HK-2 (cell line): ENCODE results near the gene NELL1.

Source experiments
- DNase-seq: peaks from one replicate; pipeline ENCODE4 v3.0.0-alpha.2; 2018; ENCODE audit not compliant: unreplicated experiment

NELL1 gene

GRCh38 chr11:21564833-21565682 is 895.7 kb downstream of the NELL1 start:
- DNase-seq, result no peak

- DNase-seq, result no peak
These were observed 897.2 kb downstream of the NELL1 start for GRCh38 chr11:21566521-21567117.

DNA sequence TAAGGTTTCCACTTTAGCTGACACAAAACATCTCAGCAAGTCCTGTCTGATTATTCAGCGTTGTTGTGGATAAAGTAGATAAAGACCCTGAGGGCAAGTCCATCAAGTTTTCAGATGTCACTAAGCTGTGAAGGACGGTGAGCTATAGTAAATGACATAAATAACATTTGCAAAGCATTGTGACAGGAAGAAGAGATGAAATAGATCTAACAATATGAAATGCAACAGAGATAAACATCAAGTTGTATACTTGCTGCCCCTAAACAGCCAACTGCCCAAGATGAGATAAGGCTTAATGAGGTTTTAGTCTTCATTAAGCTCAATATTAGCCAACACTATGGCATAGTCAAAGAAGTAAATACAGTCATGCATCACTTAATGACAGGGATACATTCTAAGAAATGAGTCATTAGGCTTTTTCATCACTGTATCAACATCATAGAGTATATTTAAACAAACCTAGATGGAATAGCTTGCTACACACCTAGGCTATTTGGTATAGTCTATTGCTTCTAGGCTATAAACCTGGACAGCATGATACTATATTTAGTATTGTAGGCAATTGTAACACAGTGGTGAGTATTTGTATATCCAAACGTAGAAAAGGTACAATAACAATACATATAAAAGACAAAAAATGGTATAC is 898.4 kb downstream of the NELL1 start:
- no peak for DNase-seq

DNA sequence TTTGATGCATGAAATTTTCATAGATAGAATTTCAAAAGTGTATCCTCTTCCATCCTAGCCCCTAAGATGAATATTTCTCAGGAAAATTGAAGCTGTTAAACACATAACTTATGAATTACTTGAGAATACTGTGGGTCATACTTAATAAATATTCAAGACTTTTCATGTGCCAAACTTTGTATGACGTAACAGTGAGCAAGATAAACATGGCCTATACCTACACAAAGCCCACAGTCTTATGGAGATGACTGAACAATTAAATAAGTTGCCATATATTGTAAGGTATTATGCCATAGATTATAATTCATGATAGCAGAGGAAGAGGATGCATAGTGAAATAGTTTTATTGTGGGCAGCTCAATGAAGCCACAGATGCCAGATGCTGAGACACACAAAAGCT is 902.8 kb downstream of the NELL1 start:
- DNase-seq, result no peak

DNA sequence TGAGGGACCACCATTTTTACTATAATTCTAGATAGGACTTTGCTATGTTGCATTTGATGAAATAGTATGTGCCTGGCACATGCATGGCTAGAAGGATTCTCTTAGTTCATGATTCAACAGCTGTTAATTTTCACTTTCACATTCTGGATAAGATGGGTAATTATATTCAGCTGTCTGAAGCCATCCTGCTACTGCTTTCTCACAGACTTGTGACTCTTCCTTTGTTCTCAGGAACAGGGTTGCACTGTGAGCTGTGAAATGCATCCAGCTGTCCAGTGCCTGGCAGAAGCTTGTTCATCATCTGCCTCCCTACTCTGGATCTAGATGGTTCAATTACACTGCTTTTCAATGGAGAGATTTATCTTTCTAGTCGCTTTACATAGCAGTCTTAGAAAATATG is 913.4 kb downstream of the NELL1 start:
- DNase-seq, result no peak

- DNase-seq, result no peak
These were observed 919.4 kb downstream of the NELL1 start for GRCh38 chr11:21588754-21589153.

DNA sequence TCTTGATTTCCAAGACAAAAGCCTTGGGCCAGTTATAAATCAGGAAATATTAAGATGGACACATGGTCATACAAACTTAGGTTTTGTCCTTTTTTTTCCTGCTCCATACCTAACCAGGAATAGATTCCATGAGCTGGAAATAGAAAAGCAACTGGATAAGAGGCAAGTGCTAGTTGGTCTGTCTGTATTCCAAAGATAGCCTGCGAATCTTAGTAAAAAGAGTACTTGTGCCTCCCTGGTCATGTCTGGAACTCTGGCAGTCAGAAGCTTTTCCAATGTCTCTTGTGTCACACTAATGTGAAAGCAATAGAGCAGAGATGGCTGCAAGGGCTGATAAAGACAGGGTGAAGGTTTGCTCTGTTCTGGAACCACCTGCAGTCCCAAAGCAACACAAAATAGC is 933.3 kb downstream of the NELL1 start:
- DNase-seq, result no peak

DNA sequence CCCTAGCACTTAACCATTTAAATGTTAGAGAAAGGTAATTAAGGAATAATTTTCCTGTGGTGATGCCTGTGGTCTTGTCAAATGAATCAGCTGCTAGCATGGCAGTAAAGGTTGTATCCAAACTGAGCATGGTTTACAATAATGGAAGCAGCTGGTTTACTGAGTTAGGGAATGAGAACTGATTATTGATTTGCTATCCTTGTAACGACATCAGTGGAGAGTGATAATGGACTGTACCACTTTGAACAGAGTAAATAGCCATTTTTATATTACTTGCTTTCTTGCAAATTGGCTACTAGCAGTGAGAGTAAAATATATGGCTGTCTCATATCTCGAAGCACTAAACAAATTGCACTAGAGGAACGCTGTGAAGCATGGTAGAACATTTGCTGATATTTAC is 934.5 kb downstream of the NELL1 start:
- DNase-seq, result no peak

DNA sequence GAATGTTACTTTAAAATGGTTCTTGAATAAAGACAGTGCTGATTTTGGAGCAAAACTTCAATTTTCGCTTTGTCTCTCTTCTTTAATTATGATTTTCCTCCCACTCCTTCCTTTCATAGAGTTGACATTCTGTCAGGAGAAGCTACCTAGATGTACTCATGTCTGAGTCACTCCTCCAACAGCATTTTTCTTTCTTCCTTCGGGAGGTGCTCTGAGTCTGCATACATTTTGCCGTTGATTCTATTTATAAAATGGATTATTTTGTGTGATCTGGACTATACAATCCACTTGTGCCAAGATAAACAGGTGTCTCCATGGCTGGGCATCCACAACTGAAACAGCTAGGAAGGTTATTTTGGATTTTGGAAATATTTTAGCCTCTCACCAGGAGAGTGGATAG is 935.2 kb downstream of the NELL1 start:
- no peak for DNase-seq

- DNase-seq, result no peak
These were observed 942.9 kb downstream of the NELL1 start for GRCh38 chr11:21612326-21612725.

DNA sequence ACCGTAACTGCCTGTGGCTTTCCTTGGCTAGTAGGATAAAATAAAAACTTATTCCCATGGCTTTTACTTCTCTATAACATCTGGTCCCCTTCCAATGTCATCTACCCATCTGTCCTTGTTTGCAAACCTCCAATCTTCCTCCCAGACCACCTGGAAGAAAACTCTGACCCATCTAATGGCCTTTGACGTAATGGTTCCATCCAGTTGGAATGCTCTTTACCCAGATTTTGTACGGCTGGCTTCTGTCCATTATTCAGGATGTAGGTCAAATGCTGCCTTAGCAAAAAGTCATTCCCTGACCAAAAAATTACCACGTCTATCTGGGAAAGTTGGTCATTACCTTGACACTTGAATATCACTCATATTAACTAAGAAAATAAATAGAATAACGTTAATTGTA is 945.6 kb downstream of the NELL1 start:
- DNase-seq, result no peak

- DNase-seq, result no peak
These were observed 946.6 kb downstream of the NELL1 start for GRCh38 chr11:21615955-21616371.

GRCh38 chr11:21622566-21622965 is 953.2 kb downstream of the NELL1 start:
- DNase-seq, result no peak

DNA sequence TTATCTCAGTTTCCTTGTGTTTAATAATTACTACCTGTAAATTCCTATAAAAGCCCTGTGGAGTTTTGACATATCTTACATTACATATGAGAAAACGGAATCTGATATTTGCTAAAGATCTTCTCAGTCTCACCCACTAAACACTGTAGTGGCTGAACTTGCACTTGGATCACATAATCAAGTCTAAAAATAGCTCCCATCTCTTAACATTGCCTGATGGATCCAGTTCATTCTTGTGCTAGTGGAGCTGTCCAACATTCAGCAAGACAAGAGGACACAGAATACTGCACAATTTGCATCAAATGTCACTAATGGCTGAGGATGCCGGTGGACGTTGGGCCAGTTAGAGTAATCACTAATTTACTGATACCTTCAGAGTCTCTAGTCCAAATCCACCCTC is 953.6 kb downstream of the NELL1 start:
- no peak for DNase-seq
